KMS-11 (cell line): ENCODE measurements around the gene MT1F.

ENCODE experiments used
- H2AFZ ChIP-seq: fragments of 200-600 bp; sonication (generic); 2 replicates; pipeline ENCODE4 v1.6.1; 2016; ENCODE audit warnings: antibody characterized with exemption, mixed run types, low read depth
- H3K27ac ChIP-seq: fragments of 200-600 bp; sonication (generic); 2 replicates; pipeline ENCODE4 v1.6.1; 2016; ENCODE audit warnings: mild to moderate bottlenecking, mixed run types
- H3K27me3 ChIP-seq: fragments of 200-600 bp; sonication (generic); 2 replicates; pipeline ENCODE4 v1.6.1; 2017; ENCODE audit warnings: mild to moderate bottlenecking, low read depth, mixed run types, moderate library complexity; ENCODE audit not compliant: insufficient read depth
- H3K36me3 ChIP-seq: fragments of 200-600 bp; sonication (generic); 2 replicates; pipeline ENCODE4 v1.6.1; 2017; ENCODE audit warnings: mild to moderate bottlenecking, mixed run types; ENCODE audit not compliant: insufficient read depth
- H3K4me1 ChIP-seq: fragments of 200-600 bp; sonication (generic); 2 replicates; pipeline ENCODE4 v1.6.1; 2016; ENCODE audit warnings: mild to moderate bottlenecking, low read depth, mixed run types; ENCODE audit not compliant: poor library complexity, severe bottlenecking
- H3K4me2 ChIP-seq: fragments of 200-600 bp; sonication (generic); 2 replicates; pipeline ENCODE4 v1.7.0; 2016; ENCODE audit warnings: mild to moderate bottlenecking, mixed run types
- H3K4me3 ChIP-seq: fragments of 200-600 bp; sonication (generic); IDR thresholded peaks from 2 replicates; pipeline ENCODE4 v1.6.1; 2017; ENCODE audit warnings: low read depth, low read length, mixed read lengths; ENCODE audit not compliant: insufficient read depth
- H3K79me2 ChIP-seq: fragments of 200-600 bp; sonication (generic); 2 replicates; pipeline ENCODE4 v1.6.1; 2016; ENCODE audit warnings: low read depth, mixed run types; ENCODE audit not compliant: insufficient read depth
- H3K9ac ChIP-seq: fragments of 200-600 bp; sonication (generic); 2 replicates; pipeline ENCODE4 v1.6.1; 2016; ENCODE audit warnings: mild to moderate bottlenecking, mixed run types
- H4K20me1 ChIP-seq: fragments of 200-600 bp; sonication (generic); 2 replicates; pipeline ENCODE4 v1.6.1; 2016; ENCODE audit warnings: mild to moderate bottlenecking, mixed run types; ENCODE audit not compliant: insufficient read depth
- TF ChIP-seq, protein P1 (sequence below): fragments of 200-600 bp; sonication (generic); conservative IDR thresholded peaks from 2 replicates; pipeline ENCODE4 v1.6.1; 2017; ENCODE audit warnings: low read depth, mild to moderate bottlenecking, antibody characterized with exemption, low read length, moderate library complexity, mixed read lengths

MT1F gene

DNA sequence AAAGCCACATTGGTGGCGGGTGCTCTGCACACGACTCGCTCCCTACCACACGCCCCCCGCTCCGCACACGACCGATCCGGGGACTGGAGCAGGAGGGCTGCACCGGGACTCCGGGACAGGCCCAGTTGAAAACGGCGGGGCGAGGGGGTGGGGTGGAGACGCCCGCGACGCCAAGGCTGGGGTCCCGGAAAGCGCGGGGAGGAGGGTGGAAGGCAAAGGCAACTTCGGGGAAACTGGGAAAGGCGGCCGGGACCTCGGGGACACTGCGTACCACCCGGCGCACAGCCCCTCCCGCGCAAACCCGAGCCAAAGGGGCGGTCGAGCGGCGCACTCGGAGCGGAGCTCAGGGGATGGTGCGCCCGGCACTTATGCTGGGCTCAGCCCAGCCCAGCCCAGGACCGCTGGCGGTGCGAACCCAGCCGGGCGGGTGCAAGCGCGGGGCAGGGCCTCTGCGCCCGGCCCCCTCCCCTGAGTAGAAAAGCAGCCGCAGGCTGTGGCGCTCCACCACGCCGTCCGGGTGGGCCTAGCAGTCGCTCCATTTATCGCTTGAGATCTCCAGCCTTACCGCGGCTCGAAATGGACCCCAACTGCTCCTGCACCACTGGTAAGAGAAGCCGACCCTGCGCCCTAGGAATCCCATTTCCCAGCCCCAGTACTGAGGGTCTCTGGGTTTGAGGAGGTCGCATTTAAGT, 25.5 kb upstream of the MT1F start, which contains the start of gene MT1M:
TSS of gene MT1M (plus strand) at position 504 of the 692 bp plus-strand sequence. CDS start at position 577, 73 bp downstream.
- Histone ChIP-seq H3K36me3 (no peaks in the 10 kb centered on the region), H3K4me3 (no peak within 1 kb of the TSS), H2AFZ (no peak within 1 kb of the TSS), H3K4me2 (no peak within 1 kb of the TSS), H3K9ac (no peak within 1 kb of the TSS), H3K27ac (no peak within 1 kb of the TSS), H3K27me3 (peaks cover 6% of the 10 kb centered on the region; the same call in 1 of the 2 replicates), H3K4me1 (no peaks in the 10 kb centered on the region), H4K20me1 (no peaks in the 10 kb centered on the region), H3K79me2 (no peaks in the 10 kb centered on the region)
- TF ChIP-seq, protein P1, sequence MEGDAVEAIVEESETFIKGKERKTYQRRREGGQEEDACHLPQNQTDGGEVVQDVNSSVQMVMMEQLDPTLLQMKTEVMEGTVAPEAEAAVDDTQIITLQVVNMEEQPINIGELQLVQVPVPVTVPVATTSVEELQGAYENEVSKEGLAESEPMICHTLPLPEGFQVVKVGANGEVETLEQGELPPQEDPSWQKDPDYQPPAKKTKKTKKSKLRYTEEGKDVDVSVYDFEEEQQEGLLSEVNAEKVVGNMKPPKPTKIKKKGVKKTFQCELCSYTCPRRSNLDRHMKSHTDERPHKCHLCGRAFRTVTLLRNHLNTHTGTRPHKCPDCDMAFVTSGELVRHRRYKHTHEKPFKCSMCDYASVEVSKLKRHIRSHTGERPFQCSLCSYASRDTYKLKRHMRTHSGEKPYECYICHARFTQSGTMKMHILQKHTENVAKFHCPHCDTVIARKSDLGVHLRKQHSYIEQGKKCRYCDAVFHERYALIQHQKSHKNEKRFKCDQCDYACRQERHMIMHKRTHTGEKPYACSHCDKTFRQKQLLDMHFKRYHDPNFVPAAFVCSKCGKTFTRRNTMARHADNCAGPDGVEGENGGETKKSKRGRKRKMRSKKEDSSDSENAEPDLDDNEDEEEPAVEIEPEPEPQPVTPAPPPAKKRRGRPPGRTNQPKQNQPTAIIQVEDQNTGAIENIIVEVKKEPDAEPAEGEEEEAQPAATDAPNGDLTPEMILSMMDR: no peak

DNA sequence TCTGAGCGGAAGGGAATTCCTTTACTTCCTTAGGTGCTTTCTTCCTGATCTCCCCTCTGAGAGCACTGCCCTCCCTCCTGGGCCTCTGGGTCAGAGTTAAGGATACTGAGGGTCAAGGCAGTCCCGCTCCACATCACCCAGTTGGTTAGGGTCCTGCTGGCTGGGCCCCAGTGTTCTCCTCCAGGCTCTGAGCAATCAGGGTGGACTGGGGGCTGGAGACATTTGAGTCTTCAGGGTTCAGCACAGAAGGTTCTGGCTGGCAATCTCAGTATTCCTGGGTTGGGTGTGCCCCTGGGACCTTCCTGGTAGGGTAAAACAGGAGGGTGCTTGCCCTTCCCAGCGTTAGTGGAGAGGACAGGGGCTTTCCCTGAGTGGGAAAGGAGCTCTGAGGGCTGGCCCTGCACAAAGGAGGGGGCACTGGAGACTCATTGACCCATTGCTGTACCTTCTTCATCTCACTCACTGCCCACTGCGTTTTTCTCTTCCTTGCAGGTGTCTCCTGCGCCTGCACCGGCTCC, 24.9 kb upstream of the MT1F start:
- H3K27me3 ChIP-seq: peaks cover 6% of the 10 kb centered on the region; the same call in 1 of the 2 replicates
- no peak overlapping the region for H3K27ac ChIP-seq
- no peaks in the 10 kb centered on the region for H4K20me1 ChIP-seq
- no peak overlapping the region for H3K9ac ChIP-seq
- no peaks in the 10 kb centered on the region for H3K36me3 ChIP-seq
- no peak overlapping the region for H3K4me2 ChIP-seq
- TF ChIP-seq, protein P1: no peak
- no peak overlapping the region for H2AFZ ChIP-seq
- H3K4me3 ChIP-seq: no peak overlapping the region
- no peaks in the 10 kb centered on the region for H3K4me1 ChIP-seq
- H3K79me2 ChIP-seq: no peaks in the 10 kb centered on the region

DNA sequence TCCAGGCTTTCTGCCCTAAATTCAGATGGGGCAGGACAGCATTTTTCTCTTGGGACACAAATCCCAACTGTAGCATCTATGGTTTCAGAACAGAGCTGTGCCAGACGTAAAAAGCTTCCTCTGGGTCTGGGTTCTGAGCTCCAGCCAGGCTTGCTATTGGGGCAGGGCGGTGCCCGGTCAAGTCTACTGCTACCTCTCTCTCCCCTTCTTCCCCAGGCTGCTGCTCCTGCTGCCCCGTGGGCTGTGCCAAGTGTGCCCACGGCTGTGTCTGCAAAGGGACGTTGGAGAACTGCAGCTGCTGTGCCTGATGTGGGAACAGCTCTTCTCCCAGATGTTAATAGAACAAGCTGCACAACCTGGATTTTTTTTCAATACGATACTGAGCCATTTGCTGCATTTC, 24.2 kb upstream of the MT1F start:
- H2AFZ ChIP-seq: no peak overlapping the region
- H3K4me3 ChIP-seq: no peak overlapping the region
- H3K79me2 ChIP-seq: no peaks in the 10 kb centered on the region
- H3K4me1 ChIP-seq: no peaks in the 10 kb centered on the region
- H3K4me2 ChIP-seq: no peak overlapping the region
- no peaks in the 10 kb centered on the region for H3K36me3 ChIP-seq
- peaks cover 6% of the 10 kb centered on the region; the same call in 1 of the 2 replicates for H3K27me3 ChIP-seq
- no peak overlapping the region for H3K27ac ChIP-seq
- TF ChIP-seq, protein P1: no peak
- H3K9ac ChIP-seq: no peak overlapping the region
- no peaks in the 10 kb centered on the region for H4K20me1 ChIP-seq

DNA sequence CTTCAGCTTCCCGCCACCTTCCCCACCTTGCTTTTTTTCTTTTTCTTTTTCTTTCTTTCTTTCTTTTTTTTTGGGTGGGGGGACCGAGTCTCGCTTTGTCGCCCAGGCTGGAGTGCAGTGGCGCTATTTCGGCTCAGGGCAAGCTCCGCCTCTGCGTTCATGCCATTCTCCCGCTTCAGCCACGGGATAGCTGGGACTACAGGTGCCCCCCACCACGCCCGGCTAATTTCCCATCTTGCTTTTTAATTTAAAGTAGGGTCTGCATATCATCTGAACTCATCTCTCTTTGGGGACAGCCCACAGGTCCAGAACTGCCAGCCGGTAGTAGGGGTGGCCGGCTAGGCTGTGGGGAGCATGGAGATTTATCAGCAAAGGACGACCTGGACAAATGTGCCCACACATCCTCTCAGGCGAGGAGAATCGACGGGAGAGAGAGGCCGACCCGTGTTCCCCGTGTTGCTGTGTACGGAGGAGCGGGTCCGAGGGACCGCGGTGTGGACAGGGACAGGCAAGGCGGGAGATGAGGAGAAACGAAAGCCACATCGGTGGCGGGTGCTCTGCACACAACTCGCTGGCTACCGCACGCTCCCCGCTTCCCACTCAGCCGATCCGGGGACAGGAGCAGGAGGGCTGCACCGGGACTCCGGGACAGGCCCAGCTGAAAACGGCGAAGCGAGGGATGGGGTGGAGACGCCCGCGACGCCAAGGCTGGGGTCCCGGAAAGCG, 22.9 kb upstream of the MT1F start:
- no peak overlapping the region for H3K4me3 ChIP-seq
- H2AFZ ChIP-seq: no peak overlapping the region
- H3K9ac ChIP-seq: no peak overlapping the region
- no peak overlapping the region for H3K4me2 ChIP-seq
- H3K27ac ChIP-seq: no peak overlapping the region
- H3K27me3 ChIP-seq: peaks cover 6% of the 10 kb centered on the region; the same call in 1 of the 2 replicates
- H3K4me1 ChIP-seq: no peaks in the 10 kb centered on the region
- TF ChIP-seq, protein P1: no peak
- no peaks in the 10 kb centered on the region for H4K20me1 ChIP-seq
- H3K36me3 ChIP-seq: no peaks in the 10 kb centered on the region
- no peaks in the 10 kb centered on the region for H3K79me2 ChIP-seq
